HT1080 (cell line): Measurements from ENCODE around the gene SLC8A1. TPM values are rescaled to one million over a fixed set of nuclear protein-coding genes. Genes with fewer than 3 reads are reported as not detected.

Experiments
- DNase-seq: peaks from one replicate; pipeline ENCODE4 v3.0.0-alpha.2; 2015; ENCODE audit warnings: low read depth
- total RNA-seq: library from RNA; depleted of rRNA; stranded (reverse); fragments of >200 nt; shearing (Covaris generic); gene quantifications from 2 replicates; pipeline ENCODE4 v1.2.3, GENCODE V29; 2014

The SLC8A1 gene
- total RNA-seq, 1 experiment from 2014 or later: 8.8 TPM

DNA sequence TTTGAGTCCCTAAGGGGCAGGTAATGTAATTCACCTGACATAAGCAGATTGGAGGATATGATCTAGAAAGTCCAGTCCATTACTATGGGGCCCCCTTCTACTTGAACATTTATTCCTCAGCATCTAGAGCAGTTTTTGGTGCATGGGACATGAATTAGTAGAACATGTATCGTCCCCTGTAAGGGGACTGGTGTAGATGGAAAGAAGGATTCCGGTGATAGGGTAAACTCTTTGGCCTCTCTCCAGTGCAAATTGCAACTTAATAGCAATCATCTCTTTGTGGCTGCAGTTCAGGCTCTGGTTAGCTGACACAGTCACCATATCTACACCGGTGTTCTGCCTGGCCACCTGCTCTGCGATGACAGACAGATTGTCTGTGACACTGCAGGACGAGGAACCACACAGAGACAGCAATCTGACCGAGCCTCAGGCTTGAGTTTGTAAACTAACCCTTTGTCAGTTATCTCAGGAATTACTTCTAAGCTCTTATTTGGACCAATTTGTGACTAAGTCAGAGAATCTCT, 6.4 kb upstream of the SLC8A1 start:
- no peak for DNase-seq

DNA sequence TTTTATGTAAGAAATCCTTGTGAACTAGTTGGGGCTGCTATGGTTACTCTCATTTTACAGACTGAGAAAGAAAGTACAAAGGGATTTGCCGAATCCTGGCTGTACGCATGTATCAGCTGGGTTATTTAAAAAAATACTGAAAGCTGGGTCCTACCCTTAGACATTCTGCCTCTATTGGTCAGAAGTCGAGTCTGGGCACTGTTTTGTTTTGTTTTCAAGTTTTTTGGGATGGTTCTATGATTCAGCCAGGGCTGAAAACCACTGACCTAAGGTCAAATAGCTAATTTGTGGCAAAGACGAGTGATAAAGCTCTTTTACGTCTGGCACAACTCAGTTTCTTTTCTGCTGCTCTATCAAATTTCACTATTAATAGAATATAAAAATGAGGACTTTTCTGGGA, 5.9 kb upstream of the SLC8A1 start:
- no peak for DNase-seq

DNA sequence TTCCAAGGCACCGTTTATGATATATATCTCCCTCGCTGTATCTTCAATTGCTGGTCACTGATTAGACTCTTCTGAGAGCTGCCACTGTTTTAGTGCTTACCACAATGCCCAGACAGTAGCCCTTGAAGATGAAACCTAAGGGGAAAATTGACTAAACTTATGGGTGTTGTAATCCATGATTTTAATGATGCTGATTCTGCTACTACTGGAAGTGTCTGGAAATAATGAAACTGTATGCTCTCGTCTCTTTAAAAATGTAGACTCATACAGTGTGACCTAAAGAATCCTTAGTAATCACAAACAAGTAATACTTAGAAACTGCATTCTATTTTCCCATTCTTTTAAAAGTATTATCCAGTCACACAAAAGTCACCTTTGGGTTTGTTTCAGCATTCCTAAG, 5.5 kb upstream of the SLC8A1 start:
- no peak for DNase-seq

DNA sequence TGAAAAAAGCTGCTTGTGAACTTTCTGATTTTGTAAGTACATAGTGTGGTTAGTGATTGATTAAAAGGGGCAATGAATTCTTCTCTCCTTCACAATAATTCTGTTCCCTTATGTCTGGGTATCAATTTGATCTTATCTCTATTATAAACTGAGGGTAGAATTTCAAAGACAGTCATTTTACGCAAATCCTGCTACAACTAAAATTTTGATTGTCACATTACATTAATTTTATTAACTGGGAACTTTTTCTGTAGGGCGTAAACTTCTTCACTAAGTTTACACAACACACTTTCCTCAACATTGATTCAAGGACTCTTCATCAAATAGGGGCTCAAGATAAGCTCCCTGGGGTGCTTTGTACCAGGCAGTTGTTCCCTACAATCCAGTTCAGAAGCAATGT, 5.0 kb upstream of the SLC8A1 start:
- no peak for DNase-seq

DNA sequence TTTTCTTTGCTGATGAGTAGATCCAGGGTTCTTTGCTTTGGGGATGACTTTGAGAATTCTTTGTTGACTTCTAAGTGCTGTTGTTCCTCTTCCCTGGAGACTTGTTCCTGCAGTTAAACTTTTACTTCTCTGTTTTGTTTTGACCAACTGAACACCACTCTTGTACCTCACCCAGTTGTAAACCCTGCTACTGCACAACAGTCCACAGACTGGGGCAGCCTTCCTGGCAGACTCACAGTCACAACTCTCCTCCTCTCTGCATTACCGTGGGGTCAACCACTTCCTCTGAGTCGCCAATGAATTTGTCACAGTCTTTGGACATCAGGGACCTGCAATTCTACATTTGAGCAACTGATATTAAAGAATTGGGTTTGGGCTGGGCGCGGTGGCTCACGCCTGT, 3.8 kb upstream of the SLC8A1 start:
- no peak for DNase-seq

DNA sequence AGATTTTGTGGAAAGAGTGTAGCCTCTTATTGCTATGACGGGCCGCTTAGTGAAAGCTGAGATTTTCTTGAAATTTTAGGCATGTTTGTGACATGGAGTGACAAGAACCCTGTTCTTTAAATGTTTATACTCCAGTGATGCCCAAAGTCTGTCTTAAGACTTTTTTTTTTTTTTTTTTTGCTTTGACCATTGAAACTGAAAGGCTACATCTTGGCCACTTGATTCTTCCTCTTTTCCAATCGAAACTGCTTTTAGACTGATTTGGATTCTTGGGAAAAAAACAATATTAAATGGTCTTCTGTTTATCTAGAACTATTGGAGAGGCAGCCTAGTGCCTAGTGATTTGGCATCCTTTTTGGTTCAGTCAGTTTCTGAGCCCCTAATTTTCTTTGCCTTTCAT, 2.4 kb upstream of the SLC8A1 start:
- DNase-seq: no peak

DNA sequence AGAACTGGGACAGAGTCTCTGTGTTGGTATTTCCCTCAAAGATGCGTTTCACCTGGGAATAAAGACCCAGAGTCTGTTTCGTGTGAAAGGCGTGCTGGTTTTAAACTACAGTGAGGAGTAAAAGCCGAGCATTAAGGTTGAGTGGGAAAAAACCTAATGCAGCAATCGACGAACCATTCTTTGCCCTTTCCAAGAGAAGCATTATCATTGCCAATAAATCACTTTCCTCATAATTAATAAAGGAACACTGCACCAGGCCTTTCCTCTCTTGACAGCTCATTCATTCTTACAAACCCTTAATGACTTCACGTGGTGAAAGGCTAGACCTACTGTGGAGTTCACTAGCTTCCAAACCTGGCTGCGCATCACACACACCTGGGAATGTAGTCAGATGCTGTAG, 896 bp upstream of the SLC8A1 start:
- DNase-seq: no peak

DNA sequence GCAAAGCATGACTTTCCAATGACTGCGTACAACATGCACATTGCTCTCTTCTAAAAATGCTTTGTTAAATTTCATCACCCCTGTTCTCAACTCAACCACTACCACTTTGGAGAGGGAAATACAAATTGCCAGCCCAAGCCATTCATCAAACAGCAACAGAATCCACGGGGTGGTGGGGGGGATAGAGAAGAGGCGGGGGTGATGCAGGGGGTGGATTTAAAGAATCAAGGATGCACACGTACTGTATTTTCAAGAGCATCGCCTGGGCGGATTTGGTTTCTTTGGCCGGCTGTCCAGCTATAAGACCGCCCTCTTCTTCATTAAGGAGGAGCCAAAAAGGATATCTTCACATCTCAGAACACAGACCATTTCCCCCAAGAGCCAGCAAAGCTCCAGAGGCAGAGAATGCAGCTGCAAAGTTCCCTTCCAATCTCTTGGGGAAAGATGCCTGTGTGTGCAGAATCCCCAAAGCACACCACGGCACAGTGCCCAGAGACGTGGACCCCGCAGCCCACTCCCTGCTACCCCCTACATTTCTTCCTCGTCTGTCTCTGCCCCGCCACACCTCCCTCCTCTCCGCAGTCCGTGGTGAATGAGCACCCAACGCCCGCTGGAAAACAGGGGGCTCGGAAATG, 977 bp downstream of the SLC8A1 start:
- DNase-seq: no peak

DNA sequence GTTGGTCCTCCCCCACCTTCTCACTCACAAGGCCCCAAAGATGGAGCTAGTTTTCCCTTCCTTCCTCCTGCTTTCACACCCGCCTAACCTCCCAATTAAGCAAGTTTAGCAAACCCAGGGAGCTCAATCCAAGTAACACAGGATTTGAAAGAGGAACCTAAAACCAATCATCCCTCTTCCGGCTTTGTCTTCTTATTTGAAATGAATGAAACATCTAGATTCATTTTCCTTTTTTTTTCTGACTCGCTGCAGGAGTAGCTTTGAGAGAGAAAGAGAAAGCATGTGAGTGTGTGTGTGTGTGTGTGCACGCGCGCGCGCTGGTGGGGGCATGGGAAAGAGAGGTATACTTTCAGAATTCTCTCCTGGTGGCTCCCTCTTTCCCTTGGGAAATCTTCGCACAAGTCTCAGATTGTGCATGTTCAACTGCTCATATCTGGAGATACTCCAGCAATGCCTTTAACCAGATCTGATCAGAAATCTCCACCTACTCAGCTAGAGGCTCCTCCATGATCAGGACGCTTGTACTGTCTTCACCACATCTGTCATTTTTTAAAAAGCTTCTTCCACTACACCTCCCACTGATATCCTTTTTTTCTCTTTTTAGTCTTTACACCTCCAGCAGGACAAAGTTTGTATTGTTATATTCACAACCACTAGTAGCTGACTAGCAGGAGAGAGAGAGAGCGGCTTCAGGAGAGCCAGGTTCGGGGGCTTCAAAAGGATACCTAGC, 1.7 kb downstream of the SLC8A1 start:
- no peak for DNase-seq

DNA sequence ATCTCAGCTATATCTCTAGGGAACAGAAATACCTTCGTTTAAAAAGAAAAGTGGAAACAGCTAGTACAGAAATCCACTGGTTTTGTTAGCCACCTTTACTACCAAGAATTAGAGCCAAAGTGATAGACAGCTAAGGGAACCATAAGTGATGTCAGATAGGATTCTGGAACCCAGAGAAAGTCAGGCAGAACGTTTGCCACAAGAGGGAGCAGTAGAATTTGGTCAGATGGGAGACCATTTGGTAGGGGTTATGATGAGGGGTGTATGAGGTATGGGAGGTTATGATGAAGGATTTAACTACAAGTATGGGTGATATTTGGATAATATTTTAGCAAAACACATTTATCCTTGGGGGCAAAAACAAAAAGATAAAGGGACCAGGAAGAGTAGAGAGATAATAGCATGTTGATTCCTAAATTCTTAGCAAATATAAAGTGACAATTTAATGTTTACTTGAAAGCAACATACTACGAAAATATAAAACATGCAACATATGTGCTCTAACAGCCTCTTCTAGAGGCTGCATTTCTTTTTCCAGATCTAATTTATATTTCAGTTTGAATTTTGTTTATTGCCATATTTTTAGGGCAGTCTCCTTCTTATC, 3.3 kb downstream of the SLC8A1 start:
- DNase-seq: no peak

DNA sequence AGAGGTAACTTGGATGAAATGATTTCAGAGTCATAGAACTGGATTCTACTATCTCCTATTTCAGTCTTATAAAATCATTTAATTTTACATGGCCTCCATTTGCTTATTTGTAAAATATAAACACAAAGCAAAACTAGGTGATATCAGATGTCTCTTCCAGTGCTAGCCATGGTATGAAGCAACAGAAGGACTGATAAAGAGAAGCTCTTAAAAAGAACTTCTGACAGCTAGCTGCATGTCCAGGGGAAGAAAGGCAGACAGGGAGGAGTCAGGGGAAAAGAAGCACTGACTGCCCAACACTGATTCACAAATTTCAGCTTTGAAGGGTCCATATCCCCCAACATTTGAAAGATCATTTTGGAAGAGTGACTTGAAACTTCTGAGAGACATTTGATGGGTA, 6.4 kb downstream of the SLC8A1 start:
- no peak for DNase-seq

DNA sequence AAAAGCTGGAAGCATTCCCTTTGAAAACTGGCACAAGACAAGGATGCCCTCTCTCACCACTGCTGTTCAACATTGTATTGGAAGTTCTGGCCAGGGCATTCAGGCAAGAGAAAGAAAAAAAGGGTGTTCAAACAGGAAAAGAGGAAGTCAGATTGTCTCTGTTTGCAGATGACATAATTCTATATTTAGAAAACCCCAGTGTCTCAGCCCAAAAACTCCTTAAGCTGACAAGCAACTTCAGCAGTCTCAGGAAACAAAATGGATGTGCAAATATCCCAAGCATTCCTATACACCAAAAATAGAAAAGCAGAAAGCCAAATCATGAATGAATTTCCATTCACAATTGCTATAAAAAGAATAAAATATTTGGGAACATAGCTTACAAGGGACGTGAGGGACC, 11.1 kb downstream of the SLC8A1 start:
- DNase-seq: no peak

DNA sequence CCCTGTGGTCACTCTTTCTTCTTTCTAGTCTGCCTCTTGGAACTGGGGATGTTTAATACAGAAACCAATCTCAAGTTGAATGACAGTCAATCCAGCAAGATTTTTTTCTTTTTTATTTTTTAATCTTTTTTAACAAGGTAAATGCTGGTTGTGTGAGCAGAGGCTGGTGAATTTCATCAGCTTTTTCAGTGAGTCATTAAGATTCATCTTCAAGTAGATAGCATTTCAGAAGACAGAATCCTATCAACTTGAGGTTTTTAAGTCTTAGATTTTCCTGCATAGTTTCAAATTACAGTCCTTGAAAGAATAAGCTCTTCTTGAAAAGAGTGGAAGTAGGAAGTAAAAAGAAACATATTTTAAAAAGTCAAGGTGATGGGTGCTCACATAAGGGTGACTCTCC, 12.4 kb downstream of the SLC8A1 start:
- DNase-seq: no peak

DNA sequence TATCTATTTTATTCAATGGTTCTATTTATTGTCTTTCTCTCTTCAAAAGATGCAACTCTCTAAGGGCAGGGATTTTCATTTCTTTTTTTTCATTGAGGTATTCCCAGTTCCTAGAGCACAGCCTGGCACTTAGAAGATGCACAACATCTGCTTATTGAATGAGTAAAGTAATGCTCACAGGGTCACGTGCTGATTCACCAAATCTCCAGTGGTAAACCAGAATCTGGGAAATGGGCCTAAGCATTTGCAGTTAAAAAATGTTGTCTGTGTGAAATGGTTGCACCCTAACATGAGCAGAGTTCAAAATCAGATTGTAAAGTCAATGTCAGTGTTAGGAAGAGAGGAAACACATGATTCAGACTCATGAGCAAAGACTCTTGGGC, 15.8 kb downstream of the SLC8A1 start:
- DNase-seq: no peak

DNA sequence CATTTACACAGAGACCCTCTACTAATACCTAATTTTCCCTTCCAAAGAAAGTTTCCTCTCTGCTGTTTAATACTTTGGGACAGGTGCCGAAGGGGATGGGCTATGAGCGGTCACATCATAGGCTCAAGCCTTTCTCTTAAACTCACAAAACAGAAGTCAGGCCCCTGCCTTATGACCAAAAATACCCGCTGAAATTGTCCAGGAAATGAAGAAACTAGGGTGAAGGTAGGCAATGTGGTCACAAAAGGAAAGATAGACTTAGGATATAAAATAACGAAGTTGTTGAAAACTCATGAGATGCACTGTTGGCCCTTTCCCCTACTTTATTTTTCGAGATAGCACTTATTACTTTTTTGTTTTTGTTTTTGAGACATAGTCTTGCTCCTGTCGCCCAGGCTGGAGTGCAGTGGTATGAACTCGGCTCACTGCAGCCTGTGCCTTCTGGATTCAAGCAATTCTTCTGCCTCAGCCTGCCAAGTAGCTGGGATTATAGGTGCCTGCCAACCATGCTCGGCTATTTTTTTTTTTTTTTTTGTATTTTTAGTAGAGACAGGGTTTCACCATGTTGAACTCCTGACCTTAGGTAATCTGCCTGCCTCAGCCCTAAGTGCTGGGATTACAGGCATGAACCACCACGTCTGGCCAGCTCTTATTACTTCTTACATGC, 16.3 kb downstream of the SLC8A1 start:
- no peak for DNase-seq

DNA sequence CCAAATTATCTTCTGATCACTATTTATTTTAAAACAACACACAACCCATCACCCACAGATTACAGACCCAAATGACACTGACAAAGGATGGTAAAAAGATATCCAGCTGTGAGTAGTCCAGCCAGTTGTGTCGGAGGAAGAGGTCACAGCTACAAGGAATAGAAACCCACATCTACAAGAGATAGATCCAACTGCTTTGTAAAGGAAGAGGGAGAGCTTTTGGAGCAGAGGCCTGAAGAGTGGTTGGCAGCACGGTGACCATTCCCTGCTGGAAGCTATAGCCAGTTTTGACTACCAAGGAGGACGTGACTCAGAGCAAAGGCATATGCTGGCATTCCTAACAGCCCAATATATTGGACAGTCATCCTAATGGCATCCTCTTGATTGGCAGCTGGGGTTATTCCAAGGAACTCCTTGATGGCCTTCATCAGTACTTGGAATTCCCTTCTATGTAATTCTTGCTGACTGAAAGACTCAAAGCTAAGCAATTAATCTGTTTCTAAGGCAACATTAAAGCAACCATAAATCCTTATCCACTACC, 17.1 kb downstream of the SLC8A1 start:
- peak; percentile 98 for DNase-seq

DNA sequence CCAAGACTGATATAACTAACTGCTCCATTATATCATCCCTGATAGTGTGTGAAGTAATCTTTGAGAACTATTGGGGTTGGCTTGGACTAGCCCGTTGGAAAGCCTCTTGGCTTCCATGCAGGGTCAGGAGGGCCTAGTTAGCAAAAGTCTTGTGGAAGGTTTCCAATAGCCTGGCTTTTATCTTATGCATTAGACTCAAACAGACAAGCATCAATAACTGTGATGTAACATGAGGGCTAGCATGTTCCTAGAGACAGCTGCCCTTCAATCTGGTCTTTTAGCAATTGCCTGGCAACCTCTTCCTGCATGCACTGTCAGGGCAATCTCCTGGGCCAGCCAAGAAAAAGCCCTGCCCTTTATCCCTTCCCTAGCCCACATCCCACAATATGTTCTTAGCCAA, 18.2 kb downstream of the SLC8A1 start:
- no peak for DNase-seq

DNA sequence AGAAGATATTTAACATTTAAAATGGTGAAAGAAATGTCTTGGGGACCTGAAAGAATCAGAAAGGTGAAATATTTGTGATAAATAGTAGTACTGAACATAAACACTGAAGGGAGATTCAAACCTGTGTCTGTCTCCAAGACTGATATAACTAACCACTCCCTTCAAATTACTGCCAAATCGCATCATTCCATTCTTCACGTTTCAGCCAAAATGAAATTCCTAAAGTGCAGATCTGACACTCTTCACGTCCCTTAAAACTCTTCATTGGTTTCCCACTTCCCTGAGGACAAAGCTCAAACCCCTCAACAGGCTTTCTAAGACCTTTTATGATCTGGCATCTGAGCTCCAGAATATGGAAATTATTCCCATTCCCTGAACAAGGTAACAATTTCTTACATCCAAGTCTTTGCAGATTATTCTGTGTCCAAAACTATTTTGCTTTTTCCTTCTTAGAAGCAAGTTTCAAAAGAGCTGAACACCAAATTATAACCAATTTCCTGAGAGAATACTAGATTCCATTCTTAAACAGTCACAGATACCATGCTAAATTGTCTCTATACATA, 18.9 kb downstream of the SLC8A1 start:
- no peak for DNase-seq

DNA sequence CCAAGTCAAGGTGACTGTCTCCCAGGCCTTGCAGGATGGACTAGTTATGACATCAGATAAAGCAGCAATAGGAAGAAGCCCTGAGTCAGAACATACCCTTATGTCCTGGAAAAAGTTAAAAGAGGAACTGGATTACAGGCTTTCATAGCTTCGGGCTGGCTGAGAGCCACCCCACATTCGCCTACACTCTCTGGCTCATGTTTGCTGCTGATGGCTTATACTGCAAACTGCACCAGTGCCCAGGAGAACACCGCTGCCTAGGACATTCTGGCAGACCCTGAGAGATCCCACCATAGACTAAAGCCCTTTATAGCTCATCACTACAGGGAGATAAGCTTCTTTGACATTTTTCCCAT, 20.3 kb downstream of the SLC8A1 start:
- peak; percentile 68 for DNase-seq

DNA sequence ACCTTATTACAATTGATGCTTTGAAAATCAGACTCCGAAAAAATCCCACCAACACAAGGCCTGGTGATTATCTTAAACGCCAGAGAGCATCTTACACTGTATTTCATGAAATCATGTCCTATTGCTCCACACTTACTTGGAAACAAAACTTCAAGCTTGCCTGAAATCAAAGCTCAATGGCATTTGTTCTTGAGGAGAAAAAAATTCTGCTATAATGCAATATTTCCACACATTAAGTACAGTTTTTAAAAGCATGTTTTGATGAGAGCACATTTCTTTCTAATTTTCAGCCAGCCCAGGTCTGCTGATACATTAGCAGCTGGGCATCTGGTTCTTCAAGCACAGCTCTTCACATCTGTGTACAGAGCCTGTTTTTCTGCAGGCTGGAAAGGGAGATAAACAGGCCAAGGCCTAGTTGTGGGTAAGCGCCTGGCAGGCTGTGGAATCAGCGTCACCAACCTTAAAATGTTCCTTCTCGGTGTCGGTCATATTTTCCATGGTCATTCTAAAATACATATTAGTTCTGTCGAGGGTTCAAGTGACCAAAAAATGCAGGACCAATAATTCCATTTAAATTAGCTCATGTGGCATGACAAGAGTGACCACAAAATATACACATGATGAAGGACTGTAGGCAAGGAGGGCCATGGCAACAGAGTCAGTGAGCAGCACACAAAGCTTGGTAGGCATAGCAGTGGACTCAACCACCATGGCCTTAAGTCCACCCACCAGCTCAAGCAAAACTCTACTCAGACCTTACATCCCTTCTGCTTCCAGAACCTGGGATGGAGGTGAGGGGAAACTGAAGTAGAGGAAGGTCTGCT, 20.9 kb downstream of the SLC8A1 start:
- no peak for DNase-seq

DNA sequence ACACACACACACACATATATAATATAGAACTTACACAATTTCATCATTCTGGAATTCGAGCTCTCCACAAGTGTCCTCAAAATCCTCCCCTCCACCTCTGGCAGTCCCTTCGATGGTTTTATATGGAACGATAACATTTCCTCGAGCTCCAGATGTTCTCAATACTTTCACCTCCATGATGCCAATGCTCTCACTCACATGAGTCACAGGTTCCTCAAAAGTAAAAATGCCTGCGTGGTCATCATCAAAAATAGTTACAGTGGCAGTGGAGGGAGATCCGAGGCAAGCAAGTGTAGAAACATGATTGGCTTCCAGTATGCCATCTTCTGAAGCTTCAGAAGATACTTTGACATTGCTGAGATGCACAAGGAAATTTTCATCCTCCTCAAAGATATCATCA, 23.5 kb downstream of the SLC8A1 start:
- DNase-seq: no peak
